ENCODE data around the gene GRIA1.

The GRIA1 gene

DNA sequence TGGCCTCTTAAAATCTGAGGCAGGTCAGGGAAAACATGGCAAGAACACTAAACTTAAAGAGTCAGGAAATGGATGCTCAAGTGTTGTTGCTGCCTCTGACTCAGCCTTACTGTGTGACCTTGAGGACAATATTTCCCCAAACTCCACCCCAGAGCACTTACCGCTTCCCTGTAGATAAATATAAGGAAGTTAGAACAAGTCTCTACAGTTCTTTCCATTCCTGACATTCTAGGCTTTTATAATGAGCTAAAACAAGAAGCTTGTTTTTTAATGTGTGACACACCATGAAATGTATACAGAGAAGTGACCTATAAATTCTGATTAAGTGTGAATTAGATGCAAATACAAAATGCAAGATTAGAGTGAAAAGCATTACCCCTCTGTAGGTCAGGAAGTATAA is 129.3 kb downstream of the GRIA1 start:
- Histone ChIP-seq H3K27me3 (ENCODE audit: control insufficient read depth in 1 of 2, insufficient read depth in 1 of 2, low read length in 2 of 2) (no peaks in the 10 kb centered on the region), H3K4me2 (ENCODE audit: low read length, poor library complexity, severe bottlenecking) (no peak overlapping the region), H3K4me1 (ENCODE audit: control insufficient read depth, insufficient read depth, low read depth, low read length) (peaks cover 2% of the 10 kb centered on the region), H4K8ac (ENCODE audit: low read length) (no peak overlapping the region), H3K18ac (ENCODE audit: low read depth in 1 of 2, low read length in 2 of 2) (no peak overlapping the region), H2BK15ac (ENCODE audit: low read depth, poor library complexity, severe bottlenecking) (no peak overlapping the region), H2AFZ (ENCODE audit: low read depth, low read length) (no peak overlapping the region), H4K91ac (ENCODE audit: low read length) (no peak overlapping the region), H2BK12ac (ENCODE audit: low read length in 2 of 2) (no peak overlapping the region), H3K9ac (ENCODE audit: low read length) (no peak overlapping the region), H3K4ac (ENCODE audit: low read depth in 1 of 2, low read length in 2 of 2) (no peak overlapping the region), H3K23ac (ENCODE audit: low read length in 2 of 2) (no peak overlapping the region), H3K36me3 (ENCODE audit: control insufficient read depth in 1 of 2, insufficient read depth in 2 of 2, low read depth in 1 of 2, low read length in 2 of 2) (no peaks in the 10 kb centered on the region), H2BK5ac (ENCODE audit: low read depth, low read length, poor library complexity, severe bottlenecking) (no peak overlapping the region), H2BK120ac (ENCODE audit: low read depth, low read length) (no peak overlapping the region), H3K14ac (ENCODE audit: low read length in 2 of 2) (no peak overlapping the region), H2AK5ac (ENCODE audit: low read length, severe bottlenecking) (no peak overlapping the region), H3K27ac (ENCODE audit: low read length, poor library complexity, severe bottlenecking) (no peak overlapping the region), H3K4me3 (ENCODE audit: insufficient read depth in 1 of 2, low read depth in 1 of 2, low read length in 2 of 2) (no peak overlapping the region), H3K9me3 (ENCODE audit: control insufficient read depth, low read length) (no peaks in the 10 kb centered on the region), H3K79me1 (replicated peaks; ENCODE audit: low read length, poor library complexity, severe bottlenecking) (no peaks in the 10 kb centered on the region)
- DNase-seq = peak; percentile 80
- no CpG with 5 or more reads among the region's 1 CpG for WGBS

DNA sequence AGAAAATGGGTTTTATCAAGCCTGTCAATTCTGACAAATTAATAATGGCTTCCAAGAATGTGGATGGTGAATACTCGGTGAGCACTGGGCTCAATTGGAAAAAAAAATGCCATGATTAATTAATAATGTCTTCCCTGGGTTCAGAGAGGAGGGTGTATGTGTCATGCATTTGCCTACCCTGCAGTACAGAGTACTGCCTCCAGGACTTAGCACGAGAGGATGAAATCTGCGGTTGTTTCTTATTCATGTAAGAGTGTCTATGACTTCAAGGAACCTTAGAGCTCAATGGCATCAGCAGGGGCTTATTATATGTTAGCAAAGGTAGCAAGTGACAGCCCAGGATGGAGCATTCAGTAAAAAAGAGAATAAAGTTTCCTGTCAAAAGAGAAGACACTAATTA is 132.7 kb downstream of the GRIA1 start:
- Histone ChIP-seq H3K27me3 (ENCODE audit: control insufficient read depth in 1 of 2, insufficient read depth in 1 of 2, low read length in 2 of 2) (no peaks in the 10 kb centered on the region), H3K9ac (ENCODE audit: low read length) (no peak overlapping the region), H2BK5ac (ENCODE audit: low read depth, low read length, poor library complexity, severe bottlenecking) (no peak overlapping the region), H2AFZ (ENCODE audit: low read depth, low read length) (no peak overlapping the region), H4K8ac (ENCODE audit: low read length) (no peak overlapping the region), H3K27ac (ENCODE audit: low read length, poor library complexity, severe bottlenecking) (no peak overlapping the region), H2BK120ac (ENCODE audit: low read depth, low read length) (no peak overlapping the region), H2AK5ac (ENCODE audit: low read length, severe bottlenecking) (no peak overlapping the region), H3K4me3 (ENCODE audit: insufficient read depth in 1 of 2, low read depth in 1 of 2, low read length in 2 of 2) (no peak overlapping the region), H3K18ac (ENCODE audit: low read depth in 1 of 2, low read length in 2 of 2) (no peak overlapping the region), H3K36me3 (ENCODE audit: control insufficient read depth in 1 of 2, insufficient read depth in 2 of 2, low read depth in 1 of 2, low read length in 2 of 2) (no peaks in the 10 kb centered on the region), H3K4me1 (ENCODE audit: control insufficient read depth, insufficient read depth, low read depth, low read length) (peaks cover 5% of the 10 kb centered on the region), H2BK12ac (ENCODE audit: low read length in 2 of 2) (no peak overlapping the region), H2BK15ac (ENCODE audit: low read depth, poor library complexity, severe bottlenecking) (no peak overlapping the region), H4K91ac (ENCODE audit: low read length) (no peak overlapping the region), H3K9me3 (ENCODE audit: control insufficient read depth, low read length) (no peaks in the 10 kb centered on the region), H3K4me2 (ENCODE audit: low read length, poor library complexity, severe bottlenecking) (no peak overlapping the region), H3K4ac (ENCODE audit: low read depth in 1 of 2, low read length in 2 of 2) (no peak overlapping the region), H3K23ac (ENCODE audit: low read length in 2 of 2) (no peak overlapping the region), H3K14ac (ENCODE audit: low read length in 2 of 2) (no peak overlapping the region), H3K79me1 (replicated peaks; ENCODE audit: low read length, poor library complexity, severe bottlenecking) (no peaks in the 10 kb centered on the region)
- DNase-seq = no peak
- 77% methylated on average over 3 of the region's 3 CpGs for WGBS

DNA sequence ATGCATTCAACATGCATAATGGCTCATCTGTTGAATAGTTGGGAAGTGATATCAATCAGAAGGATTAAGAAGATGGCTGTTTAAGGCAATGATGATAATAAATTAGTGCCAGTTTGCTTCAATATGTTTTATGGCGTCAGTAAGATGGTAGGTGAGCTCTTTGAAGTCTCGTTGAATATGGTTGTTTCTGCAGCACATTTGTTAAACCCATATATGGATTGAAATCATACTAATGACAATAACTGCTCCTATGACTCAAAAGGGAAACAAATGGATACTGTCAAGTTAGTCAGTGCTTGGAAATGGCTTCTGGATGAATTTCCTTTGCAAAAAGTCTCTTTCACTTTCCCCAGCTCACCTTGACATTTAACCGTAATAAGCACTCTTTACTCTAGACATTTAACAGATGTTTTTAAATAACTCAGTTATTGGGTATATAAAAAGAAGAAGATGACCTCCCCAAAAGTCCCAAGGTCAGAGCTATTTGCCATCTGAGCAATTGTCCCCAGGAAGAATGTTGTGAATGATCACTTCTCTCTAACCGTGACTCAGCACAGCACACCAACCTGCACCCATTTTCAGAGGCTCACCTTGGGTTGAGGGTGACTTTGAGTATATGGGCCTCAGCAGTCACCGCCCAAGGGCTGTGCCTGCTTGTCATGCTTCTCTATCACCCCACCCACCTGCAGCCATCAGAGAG is 133.4 kb downstream of the GRIA1 start:
- peak overlapping the region; percentile 69 for H2AK5ac ChIP-seq (ENCODE audit: low read length, severe bottlenecking)
- no peak overlapping the region for H3K27ac ChIP-seq (ENCODE audit: low read length, poor library complexity, severe bottlenecking)
- no peak overlapping the region for H4K91ac ChIP-seq (ENCODE audit: low read length)
- peaks cover 5% of the 10 kb centered on the region for H3K4me1 ChIP-seq (ENCODE audit: control insufficient read depth, insufficient read depth, low read depth, low read length)
- no peak for DNase-seq
- peak overlapping the region in 1 of 2 experiments; percentile 5 for H3K18ac ChIP-seq (ENCODE audit: low read depth in 1 of 2, low read length in 2 of 2)
- H3K9me3 ChIP-seq (ENCODE audit: control insufficient read depth, low read length) = no peaks in the 10 kb centered on the region
- no peak overlapping the region for H3K4me3 ChIP-seq (ENCODE audit: insufficient read depth in 1 of 2, low read depth in 1 of 2, low read length in 2 of 2)
- peak overlapping the region in 1 of 2 experiments; percentile 39 for H3K4ac ChIP-seq (ENCODE audit: low read depth in 1 of 2, low read length in 2 of 2)
- H4K8ac ChIP-seq (ENCODE audit: low read length) = peak overlapping the region; percentile 66
- no peak overlapping the region for H3K23ac ChIP-seq (ENCODE audit: low read length in 2 of 2)
- no peak overlapping the region for H3K14ac ChIP-seq (ENCODE audit: low read length in 2 of 2)
- no peaks in the 10 kb centered on the region for H3K79me1 ChIP-seq (replicated peaks; ENCODE audit: low read length, poor library complexity, severe bottlenecking)
- H2BK12ac ChIP-seq (ENCODE audit: low read length in 2 of 2) = peak overlapping the region in 1 of 2 experiments; percentile 46
- no peak overlapping the region for H2BK5ac ChIP-seq (ENCODE audit: low read depth, low read length, poor library complexity, severe bottlenecking)
- no peaks in the 10 kb centered on the region for H3K27me3 ChIP-seq (ENCODE audit: control insufficient read depth in 1 of 2, insufficient read depth in 1 of 2, low read length in 2 of 2)
- no peaks in the 10 kb centered on the region for H3K36me3 ChIP-seq (ENCODE audit: control insufficient read depth in 1 of 2, insufficient read depth in 2 of 2, low read depth in 1 of 2, low read length in 2 of 2)
- WGBS = 78% methylated on average over 1 of the region's 5 CpGs
- H2AFZ ChIP-seq (ENCODE audit: low read depth, low read length) = no peak overlapping the region
- no peak overlapping the region for H2BK15ac ChIP-seq (ENCODE audit: low read depth, poor library complexity, severe bottlenecking)
- no peak overlapping the region for H3K4me2 ChIP-seq (ENCODE audit: low read length, poor library complexity, severe bottlenecking)
- no peak overlapping the region for H3K9ac ChIP-seq (ENCODE audit: low read length)
- H2BK120ac ChIP-seq (ENCODE audit: low read depth, low read length) = no peak overlapping the region

DNA sequence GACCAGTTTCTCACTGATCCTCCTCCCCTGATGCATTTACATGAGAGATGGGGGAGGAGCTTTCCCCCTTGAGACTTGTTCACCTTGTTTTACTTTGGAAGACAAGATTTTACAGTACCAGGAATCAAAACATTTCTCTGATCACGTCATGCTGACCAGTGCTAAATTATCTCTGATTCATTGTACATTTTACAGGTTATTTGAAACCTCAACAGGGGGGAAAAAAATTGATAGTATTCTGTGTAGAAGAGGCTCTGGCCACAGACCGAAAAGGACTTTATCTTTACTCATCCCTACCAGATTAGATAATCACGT is 133.9 kb downstream of the GRIA1 start:
- peaks cover 5% of the 10 kb centered on the region for H3K4me1 ChIP-seq (ENCODE audit: control insufficient read depth, insufficient read depth, low read depth, low read length)
- no peak overlapping the region for H2AFZ ChIP-seq (ENCODE audit: low read depth, low read length)
- peak overlapping the region in 1 of 2 experiments; percentile 39 for H3K4ac ChIP-seq (ENCODE audit: low read depth in 1 of 2, low read length in 2 of 2)
- no peaks in the 10 kb centered on the region for H3K9me3 ChIP-seq (ENCODE audit: control insufficient read depth, low read length)
- no peak overlapping the region for H2BK5ac ChIP-seq (ENCODE audit: low read depth, low read length, poor library complexity, severe bottlenecking)
- no peak overlapping the region for H4K91ac ChIP-seq (ENCODE audit: low read length)
- no peaks in the 10 kb centered on the region for H3K36me3 ChIP-seq (ENCODE audit: control insufficient read depth in 1 of 2, insufficient read depth in 2 of 2, low read depth in 1 of 2, low read length in 2 of 2)
- no peak overlapping the region for H3K23ac ChIP-seq (ENCODE audit: low read length in 2 of 2)
- H2AK5ac ChIP-seq (ENCODE audit: low read length, severe bottlenecking) = no peak overlapping the region
- no peak overlapping the region for H3K4me2 ChIP-seq (ENCODE audit: low read length, poor library complexity, severe bottlenecking)
- H3K79me1 ChIP-seq (replicated peaks; ENCODE audit: low read length, poor library complexity, severe bottlenecking) = no peaks in the 10 kb centered on the region
- no peak overlapping the region for H3K27ac ChIP-seq (ENCODE audit: low read length, poor library complexity, severe bottlenecking)
- H3K4me3 ChIP-seq (ENCODE audit: insufficient read depth in 1 of 2, low read depth in 1 of 2, low read length in 2 of 2) = no peak overlapping the region
- no peaks in the 10 kb centered on the region for H3K27me3 ChIP-seq (ENCODE audit: control insufficient read depth in 1 of 2, insufficient read depth in 1 of 2, low read length in 2 of 2)
- no peak overlapping the region for H2BK120ac ChIP-seq (ENCODE audit: low read depth, low read length)
- no peak for DNase-seq
- H3K14ac ChIP-seq (ENCODE audit: low read length in 2 of 2) = no peak overlapping the region
- no CpG with 5 or more reads among the region's 3 CpGs for WGBS
- H2BK12ac ChIP-seq (ENCODE audit: low read length in 2 of 2) = peak overlapping the region in 1 of 2 experiments; percentile 46
- no peak overlapping the region for H3K9ac ChIP-seq (ENCODE audit: low read length)
- H4K8ac ChIP-seq (ENCODE audit: low read length) = peak overlapping the region; percentile 66
- no peak overlapping the region for H2BK15ac ChIP-seq (ENCODE audit: low read depth, poor library complexity, severe bottlenecking)
- H3K18ac ChIP-seq (ENCODE audit: low read depth in 1 of 2, low read length in 2 of 2) = peak overlapping the region in 1 of 2 experiments; percentile 5
